Urinary bladder (tissue), 4 donors: ENCODE data around the gene SNORC. TPM values are rescaled to one million over a fixed set of nuclear protein-coding genes. Genes with fewer than 3 reads are reported as not detected.
A peak's percentile ranks its signal among the peaks of the same experiment; 100 is the strongest.

Source experiments
- DNase-seq: peaks from one replicate; pipeline ENCODE4 v3.0.0-alpha.2; 2015; ENCODE audit errors: extremely low spot score
- H3K27ac ChIP-seq: one replicate; pipeline ENCODE4 v1.5.1; 2013; ENCODE audit warnings: low read depth, mild to moderate bottlenecking, moderate library complexity
- H3K36me3 ChIP-seq: one replicate; pipeline ENCODE4 v1.6.1; 2013; ENCODE audit warnings: mild to moderate bottlenecking, moderate library complexity; ENCODE audit not compliant: insufficient read depth
- H3K4me1 ChIP-seq: one replicate; pipeline ENCODE4 v1.6.1; 2013; ENCODE audit warnings: mild to moderate bottlenecking, moderate library complexity; ENCODE audit not compliant: insufficient read depth
- H3K4me3 ChIP-seq: one replicate; pipeline ENCODE4 v1.5.1; 2013; ENCODE audit warnings: low read depth, low read length
- WGBS: extraction: QIAGEN DNeasy Blood & Tissue Kit; methylation state at CpG from one replicate; pipeline ENCODE4 v1.1.7; 2013; 5-methylcytosine and 5-hydroxymethylcytosine counted together
- polyA plus RNA-seq: library from polyadenylated mRNA; stranded (reverse); fragments of 200-250 nt; gene quantifications from one replicate; pipeline ENCODE4 v1.2.3, GENCODE V29; 2013
- total RNA-seq: library from RNA; depleted of rRNA; stranded (reverse); fragments of >200 nt; gene quantifications from one replicate; pipeline ENCODE4 v1.2.3, GENCODE V29; 2014
- donor health status: healthy with polysubstance abuse.
- donor health status: healthy.

Gene SNORC
- total and polyA plus RNA-seq, 2 donors, result 0.48 to 0.98 TPM

DNA sequence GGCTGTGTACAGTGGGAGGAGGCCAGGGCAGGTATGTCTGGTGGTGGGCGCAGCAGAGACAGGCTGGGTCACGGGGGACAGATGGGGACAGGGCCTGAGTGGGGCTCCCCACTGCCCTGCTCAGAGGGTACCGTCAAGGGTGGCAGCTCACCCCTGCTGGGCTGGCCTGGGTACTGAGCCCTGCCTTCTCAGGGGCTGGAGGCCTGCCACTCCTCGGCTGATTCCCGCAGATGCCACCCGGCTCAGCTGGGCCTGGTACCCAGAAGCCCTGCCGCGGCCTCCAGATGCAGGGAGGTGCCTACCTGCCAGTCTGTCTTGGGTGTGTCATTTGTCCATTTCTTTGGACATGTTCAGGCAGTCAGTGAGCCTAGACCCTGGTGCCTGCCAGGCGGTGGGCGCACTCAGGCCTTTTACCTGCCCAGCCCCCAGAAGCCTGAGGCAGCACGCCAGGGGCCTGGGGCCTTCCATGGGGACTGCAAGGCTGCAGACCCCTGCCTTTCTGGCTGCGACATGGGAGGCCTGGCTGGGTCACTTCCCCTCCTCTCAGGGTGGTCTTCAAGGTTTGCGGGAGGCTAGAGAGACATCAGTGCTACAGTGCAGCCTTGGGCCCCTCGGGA lies 3.3 kb downstream of the SNORC start:
- Histone ChIP-seq H3K4me3 (no peak overlapping the region), H3K4me1 (no peaks in the 10 kb centered on the region), H3K36me3 (no peaks in the 10 kb centered on the region), H3K27ac (no peak overlapping the region)
- WGBS, result 91% methylated on average over 14 of the region's 14 CpGs
- DNase-seq, result no peak

DNA sequence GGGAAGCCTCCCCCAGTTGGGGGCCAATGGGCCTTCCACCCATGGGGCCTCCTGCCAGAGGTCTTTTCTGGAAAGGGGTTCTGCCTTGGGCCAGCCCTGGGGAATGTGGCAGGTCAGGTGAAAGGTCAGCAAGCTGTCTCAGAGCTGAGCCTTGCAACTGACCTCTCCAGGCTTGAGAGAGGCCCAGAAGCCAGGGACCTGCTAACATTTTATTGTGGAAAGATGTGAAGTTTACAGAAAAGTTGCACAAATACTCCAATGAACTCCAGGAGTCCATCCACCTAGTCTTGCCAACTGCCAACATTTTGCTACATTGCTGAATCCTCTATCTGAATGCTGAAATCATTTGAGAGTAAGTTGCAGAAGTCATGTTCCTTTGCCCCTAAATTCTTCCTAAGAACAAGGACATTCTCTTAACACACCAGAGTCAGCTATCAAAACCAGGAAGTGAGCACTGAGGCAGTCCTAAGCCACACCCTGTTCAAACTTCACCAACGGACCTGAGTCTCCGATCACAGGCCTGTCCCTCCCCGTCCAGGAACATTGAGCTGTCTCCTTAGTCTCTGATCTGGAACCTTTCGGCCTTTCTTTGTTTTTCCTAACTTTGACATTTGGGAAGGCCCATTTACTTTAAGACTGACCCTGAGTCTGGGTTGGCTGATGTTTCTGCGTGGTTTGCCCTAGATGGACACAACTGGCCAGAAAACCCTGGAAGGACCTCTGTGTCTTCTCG lies 4.0 kb downstream of the SNORC start:
- DNase-seq, result no peak
- H3K4me1 ChIP-seq, result no peaks in the 10 kb centered on the region
- 88% methylated on average over 6 of the region's 6 CpGs for WGBS
- H3K27ac ChIP-seq, result no peak overlapping the region
- no peak overlapping the region for H3K4me3 ChIP-seq
- H3K36me3 ChIP-seq, result no peaks in the 10 kb centered on the region

DNA sequence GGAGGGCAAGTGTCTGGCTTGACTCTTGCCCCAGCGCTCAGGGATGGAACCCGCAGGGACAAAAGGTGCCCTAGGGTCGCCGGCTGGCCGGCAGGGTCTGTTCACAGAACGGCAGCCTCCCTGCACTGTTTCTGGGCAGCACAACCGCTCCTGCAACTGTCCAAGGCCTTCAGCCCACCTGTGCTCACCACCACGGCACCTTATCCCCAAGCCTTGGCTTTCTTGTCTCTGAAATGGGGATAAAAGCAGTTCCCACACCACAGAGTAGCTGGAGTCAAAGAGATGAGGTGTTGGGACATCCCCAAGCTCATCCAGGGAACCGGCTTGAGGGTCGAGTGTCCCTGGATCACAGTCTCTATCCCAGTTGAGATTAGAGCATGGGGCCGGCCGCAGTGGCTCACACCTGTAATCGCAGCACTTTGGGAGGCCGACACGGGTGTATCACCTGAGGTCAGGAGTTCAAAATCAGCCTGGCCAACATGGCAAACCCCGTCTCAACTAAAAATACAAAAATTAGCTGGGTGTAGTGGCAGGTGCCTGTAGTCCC lies 4.7 kb downstream of the SNORC start:
- Histone ChIP-seq H3K4me3 (no peak overlapping the region), H3K27ac (no peak overlapping the region), H3K36me3 (no peaks in the 10 kb centered on the region), H3K4me1 (no peaks in the 10 kb centered on the region)
- 93% methylated on average over 16 of the region's 16 CpGs for WGBS
- DNase-seq, result no peak

DNA sequence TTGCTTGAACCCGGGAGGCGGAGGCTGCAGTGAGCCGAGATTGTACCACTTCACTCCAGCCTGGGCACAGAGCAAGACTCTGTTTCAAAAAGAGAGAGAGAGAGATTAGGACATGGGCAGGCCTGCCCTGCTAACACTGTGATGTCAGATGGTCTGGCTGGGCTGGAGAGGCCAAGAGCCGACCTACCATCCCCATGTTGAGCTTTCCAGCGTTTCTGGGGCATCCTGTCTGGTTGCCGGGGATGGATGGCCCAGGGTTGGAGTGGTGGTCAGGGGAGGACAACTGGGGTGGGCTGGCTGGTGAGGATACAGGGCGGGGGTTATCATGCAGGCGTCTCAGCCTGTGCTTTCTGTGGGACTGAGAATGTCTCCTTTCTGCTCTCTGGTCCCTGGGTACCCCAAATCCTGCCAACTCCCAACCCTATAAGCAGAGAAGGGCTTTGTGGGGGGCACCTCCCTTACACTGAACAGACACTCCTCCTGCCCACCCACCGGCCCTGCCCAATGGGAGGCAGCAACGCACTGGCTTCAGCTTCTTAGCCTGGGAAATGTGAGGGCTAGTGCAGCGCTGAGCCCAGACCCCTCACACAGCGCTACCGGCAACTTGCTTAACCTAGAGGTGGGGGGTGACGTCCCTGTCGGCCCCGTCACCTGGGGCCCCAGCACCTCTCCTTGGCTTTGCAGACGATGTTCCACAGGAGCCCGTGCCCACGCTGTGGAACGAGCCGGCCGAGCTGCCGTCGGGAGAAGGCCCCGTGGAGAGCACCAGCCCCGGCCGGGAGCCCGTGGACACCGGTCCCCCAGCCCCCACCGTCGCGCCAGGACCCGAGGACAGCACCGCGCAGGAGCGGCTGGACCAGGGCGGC lies 5.4 kb downstream of the SNORC start:
- Histone ChIP-seq H3K27ac (no peak overlapping the region), H3K4me3 (peak overlapping the region; percentile 39), H3K4me1 (no peaks in the 10 kb centered on the region), H3K36me3 (no peaks in the 10 kb centered on the region)
- DNase-seq, result no peak
- 21% methylated on average over 36 of the region's 37 CpGs for WGBS

DNA sequence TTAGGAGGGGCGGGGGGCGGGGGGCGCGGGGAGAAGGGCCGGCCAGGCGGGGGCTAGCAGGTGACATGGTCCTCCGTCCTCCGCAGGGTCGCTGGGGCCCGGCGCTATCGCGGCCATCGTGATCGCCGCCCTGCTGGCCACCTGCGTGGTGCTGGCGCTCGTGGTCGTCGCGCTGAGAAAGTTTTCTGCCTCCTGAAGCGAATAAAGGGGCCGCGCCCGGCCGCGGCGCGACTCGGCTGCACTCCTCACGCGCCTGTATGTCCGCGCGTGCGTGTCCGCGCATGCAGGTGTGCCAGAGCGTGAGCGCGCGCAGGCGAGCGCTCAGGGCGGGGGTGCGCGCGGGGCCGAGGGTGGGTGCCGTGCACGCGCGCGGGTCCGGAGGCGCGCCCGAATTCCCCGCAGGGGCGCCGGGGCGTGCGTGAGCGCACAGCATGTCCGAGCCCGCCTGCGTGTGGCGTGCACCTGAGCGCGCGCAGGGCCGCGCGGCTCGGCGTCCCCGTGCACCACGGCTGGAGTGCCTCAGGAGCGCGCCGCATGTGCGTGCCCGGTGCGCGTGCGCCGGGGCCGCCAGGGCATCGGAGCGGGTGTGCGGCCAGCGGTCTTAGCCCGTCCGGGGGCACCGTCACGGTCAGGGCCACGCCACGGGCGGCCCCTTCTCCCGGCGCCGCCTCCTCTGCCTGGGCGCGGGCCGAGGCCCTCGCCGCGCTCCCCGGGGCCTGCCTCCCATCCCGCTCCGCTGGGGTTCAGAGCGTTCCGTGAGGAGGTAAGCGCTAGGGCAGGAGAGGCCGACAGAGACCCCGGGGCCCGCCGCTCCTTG lies 6.3 kb downstream of the SNORC start:
- DNase-seq, result no peak
- no peaks in the 10 kb centered on the region for H3K4me1 ChIP-seq
- H3K4me3 ChIP-seq, result peak overlapping the region; percentile 39
- H3K36me3 ChIP-seq, result no peaks in the 10 kb centered on the region
- under 1% methylated on average over 115 of the region's 119 CpGs for WGBS
- H3K27ac ChIP-seq, result no peak overlapping the region

DNA sequence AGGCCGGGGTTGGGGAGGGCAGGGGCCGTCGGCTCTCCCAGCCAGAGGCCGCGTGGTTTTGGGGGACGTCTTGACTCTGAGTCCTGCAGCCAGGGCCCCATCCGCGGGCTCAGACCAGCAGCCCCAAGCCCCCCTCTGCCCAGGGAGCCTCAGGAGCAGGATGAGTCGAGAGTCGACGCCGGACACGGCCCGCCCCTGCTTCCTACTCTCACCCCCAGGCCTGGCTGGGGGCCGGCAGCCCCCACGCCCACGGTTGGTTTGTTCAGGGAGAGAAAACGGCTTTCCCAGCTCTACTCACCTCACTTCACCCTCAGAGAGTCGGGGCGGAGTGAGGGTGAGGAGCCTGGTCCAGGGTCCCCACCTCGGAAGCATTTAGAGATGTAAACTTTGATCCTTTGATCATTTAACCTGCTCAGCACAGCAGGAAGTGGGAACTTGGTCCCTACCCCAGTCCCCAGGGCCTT lies 6.9 kb downstream of the SNORC start:
- H3K4me3 ChIP-seq, result peak overlapping the region; percentile 39

DNA sequence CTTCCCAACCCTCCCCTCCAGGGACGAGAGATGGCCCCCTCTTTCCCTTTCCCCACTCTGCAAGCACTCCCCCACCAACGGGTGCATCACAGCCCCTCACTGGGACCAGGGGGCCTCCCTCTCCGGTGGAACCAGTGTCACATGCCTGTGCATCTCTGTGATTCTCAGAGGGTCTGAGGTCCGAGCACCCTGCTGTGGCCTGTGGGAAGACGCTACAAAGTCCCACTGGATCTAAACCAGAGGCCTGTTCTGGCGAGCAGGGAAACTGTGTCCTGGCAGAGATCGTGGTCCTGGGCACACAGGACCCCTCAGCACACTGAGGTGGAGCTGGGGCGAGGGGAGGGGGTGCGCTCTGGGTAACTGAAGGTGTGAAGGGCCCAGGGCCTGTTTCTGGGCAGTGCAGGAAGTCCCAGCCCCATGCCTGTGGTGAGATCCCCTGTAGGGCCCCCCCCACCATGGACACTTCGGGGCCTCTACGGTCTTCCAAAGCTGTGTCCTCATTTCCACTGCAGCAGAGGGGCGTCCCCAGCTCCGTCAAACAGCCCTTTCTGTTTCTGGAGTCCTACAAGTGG lies 8.0 kb downstream of the SNORC start:
- 96% methylated on average over 13 of the region's 13 CpGs for WGBS
- no peak overlapping the region for H3K27ac ChIP-seq
- H3K36me3 ChIP-seq, result no peaks in the 10 kb centered on the region
- DNase-seq, result no peak
- H3K4me3 ChIP-seq, result no peak overlapping the region
- H3K4me1 ChIP-seq, result no peaks in the 10 kb centered on the region

More for the DNA sequence above, 6.9 kb downstream of the SNORC start:
- Histone ChIP-seq H3K36me3 (no peaks in the 10 kb centered on the region), H3K4me1 (no peaks in the 10 kb centered on the region), H3K27ac (no peak overlapping the region)
- WGBS, result 24% methylated on average over 21 of the region's 21 CpGs
- no peak for DNase-seq

DNA sequence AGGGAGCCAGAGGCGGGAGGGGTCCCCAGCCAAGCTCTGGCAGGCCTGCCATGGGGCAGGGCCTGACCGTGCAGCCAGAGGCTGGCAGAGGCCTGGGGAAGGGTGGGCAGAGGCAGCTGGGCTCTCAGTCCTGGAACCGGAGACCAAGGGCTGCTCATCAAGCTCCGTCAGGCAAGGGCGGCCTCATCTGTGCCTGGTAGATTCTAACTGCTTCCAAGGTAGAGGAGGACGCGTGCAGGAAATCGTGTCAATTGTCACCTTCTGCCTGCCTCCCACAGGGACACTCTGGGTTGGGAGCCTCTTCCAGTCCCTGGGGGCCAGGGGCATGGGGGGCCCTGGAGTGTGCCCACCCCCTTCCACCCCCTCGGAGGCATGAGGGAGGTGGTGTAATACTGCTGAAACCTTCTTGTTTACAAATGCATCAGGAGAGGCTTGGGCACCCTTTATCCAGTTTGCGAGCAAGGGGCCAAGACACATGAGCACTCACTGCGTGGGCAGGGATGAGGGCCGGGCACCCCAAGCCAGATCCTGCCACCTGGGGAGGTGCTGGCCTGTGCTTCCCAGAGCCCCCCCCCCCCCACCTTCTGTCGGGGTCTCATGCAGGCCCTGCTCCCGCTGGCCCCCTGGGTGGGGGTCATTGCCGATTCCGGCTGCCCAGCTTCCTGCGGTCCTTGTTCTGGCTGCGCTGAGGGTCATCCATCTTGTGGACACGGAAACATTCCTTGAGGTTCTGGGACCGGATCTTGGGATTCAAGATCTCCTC lies 9.0 kb downstream of the SNORC start:
- WGBS, result 88% methylated on average over 20 of the region's 20 CpGs
- Histone ChIP-seq H3K36me3 (no peaks in the 10 kb centered on the region), H3K4me3 (no peak overlapping the region), H3K4me1 (no peaks in the 10 kb centered on the region), H3K27ac (no peak overlapping the region)
- DNase-seq, result no peak

DNA sequence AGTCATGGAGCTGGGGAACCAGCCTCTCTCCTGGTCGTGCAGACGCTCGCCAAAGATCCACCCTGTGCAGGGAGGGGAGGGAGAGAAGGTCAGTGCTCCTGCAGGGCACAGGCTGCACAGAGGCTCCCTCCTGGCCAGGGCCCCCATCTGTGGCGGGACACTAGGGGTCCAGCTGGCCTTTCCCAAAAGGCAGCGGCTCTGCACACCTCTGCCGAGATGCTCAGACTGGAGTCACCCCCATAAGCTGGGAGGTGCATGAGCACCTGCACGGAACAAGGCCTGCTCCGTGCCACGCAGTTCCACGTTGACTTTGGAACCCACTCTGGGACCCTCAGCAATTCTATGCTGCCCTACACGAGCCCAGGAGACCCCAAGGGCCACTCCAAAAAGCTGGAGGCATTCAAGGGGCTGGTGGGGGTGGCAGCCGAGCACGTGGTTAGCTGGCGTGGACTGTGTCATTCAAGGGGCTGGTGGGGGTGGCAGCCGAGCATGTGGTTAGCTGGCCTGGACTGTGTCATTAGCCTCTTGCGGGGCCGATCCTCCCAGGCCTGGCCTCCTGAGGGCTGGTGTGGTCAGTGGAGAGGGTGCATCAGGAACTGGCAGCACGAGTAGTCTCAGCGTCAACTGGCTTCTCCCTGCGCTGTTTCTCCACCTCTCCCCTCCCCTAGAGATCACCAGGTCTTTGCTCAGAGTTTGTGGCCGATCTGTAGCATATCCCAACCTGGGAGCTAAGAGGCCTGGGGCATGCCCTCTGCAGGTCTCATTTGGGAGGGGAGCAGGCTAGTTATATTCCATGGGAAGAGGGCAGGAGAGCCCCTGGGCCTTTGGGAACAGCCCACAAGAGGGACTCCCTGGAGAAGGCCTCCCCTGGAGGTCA lies 9.8 kb downstream of the SNORC start:
- Histone ChIP-seq H3K4me1 (no peaks in the 10 kb centered on the region), H3K27ac (no peak overlapping the region), H3K4me3 (no peak overlapping the region), H3K36me3 (no peaks in the 10 kb centered on the region)
- no peak for DNase-seq
- WGBS, result 84% methylated on average over 21 of the region's 21 CpGs

DNA sequence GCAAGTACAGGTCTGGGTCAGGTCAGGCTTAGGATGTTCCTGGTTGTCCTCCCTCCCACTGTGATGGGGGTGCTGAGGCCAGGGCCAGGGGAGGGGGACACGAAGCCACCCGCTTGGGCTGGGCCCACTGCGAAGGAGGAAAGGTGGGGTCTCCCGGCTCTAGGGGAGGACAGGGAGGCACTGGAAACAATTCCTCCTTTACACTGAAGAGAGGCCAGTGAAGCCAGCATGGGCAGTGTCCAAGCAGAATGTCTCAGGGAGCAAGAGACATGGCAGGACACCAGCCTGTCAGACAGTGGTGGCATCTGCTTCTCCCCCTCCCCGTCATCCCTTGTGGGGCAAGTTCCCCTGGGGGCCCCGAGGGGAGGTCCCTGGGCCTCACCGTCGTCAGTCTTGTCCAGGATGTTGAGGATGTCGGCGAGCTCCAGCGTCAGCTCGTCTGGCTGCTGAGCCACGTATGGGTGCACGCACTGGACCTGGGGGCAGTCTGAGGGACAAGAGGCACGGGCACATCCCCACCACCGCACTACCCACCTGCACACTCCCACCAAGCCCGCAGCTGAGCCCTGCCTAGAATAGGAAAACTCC lies 10.8 kb downstream of the SNORC start:
- Histone ChIP-seq H3K4me1 (no peaks in the 10 kb centered on the region), H3K4me3 (no peak overlapping the region), H3K27ac (no peak overlapping the region), H3K36me3 (no peaks in the 10 kb centered on the region)
- WGBS, result 73% methylated on average over 17 of the region's 17 CpGs
- no peak for DNase-seq

DNA sequence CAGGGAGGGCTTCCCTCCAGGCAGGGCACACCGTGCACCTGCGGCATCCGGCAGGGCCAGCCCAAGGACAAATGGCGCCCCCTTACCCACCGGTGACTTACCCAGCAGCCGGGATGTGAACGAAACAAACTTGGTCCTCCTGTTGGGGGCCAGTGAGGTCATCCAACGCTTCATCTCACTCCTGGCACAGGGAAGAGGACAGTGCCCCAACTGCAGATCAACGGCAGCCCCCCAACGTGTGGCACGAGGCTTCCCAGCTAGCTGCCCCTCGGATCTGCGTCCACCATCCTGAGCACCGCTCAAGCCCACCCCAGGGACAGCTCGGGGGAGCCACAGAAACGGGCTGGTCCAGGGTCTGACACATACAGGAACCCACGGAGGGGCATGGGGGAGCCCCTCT lies 12.0 kb downstream of the SNORC start:
- WGBS, result 92% methylated on average over 17 of the region's 17 CpGs
- Histone ChIP-seq H3K4me3 (no peak overlapping the region), H3K4me1 (no peaks in the 10 kb centered on the region), H3K27ac (no peak overlapping the region), H3K36me3 (no peaks in the 10 kb centered on the region)
- no peak for DNase-seq
